Measurements from ENCODE around the gene RNF31.
A peak's percentile ranks its signal among the peaks of the same experiment; 100 is the strongest.
"Not testable (repeated sequence)": the region's sequence is repeated elsewhere in the genome, so short reads cannot be mapped to it uniquely, and the experiment has no call there.

Gene RNF31

DNA sequence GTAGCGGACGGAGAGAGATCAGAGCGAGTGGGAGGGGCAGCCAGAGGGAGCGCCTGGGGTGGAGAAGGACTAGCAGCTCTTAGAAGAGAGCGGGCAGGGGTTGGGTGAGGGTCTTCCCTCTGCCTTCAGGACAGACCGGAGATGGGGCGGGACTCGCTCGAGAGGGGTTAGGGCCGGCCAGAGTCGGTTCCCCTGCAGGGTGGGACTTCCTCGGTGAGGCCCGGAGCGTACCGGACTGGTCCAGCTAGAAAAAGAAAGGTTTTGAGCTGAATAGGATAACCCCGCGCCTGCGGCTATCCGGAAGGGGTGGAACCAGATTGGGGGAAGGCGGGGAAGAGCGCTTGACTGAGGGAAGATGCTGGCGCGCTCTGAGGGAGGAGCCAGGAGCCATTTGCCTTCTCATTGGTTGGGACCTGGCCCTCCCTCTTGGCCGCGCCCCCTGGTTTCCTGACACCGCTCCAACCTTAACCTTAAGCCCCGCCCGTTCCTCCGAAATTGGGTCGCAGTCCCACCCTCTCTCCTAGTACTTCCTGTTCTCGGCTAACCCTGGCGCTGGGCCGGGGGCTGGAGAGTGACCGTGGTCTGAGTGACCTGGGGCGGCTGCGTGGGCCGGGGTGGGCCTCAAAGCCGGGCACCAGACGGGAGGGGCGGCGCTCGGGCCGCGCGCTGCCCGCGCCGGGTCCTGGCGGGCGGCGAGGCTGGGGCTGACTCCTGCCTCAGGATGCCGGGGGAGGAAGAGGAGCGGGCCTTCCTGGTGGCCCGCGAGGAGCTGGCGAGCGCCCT is at the start of gene RNF31:
Gene RNF31, plus strand, starts transcription at position 521 of the 783 bp plus-strand sequence. Its CDS starts 201 bp downstream, at position 722.
- peak; percentile 89 to 94 for DNase-seq (ENCODE audit: low read depth in 2 of 2)

GRCh38 chr14:24098229-24098926 is 48.9 kb upstream of the RNF31 start:
- no peak for DNase-seq (ENCODE audit: low read depth in 2 of 2)

- no peak for DNase-seq (ENCODE audit: low read depth in 2 of 2)
Measured at GRCh38 chr14:24098927-24099813, 48.1 kb upstream of the RNF31 start.

DNA sequence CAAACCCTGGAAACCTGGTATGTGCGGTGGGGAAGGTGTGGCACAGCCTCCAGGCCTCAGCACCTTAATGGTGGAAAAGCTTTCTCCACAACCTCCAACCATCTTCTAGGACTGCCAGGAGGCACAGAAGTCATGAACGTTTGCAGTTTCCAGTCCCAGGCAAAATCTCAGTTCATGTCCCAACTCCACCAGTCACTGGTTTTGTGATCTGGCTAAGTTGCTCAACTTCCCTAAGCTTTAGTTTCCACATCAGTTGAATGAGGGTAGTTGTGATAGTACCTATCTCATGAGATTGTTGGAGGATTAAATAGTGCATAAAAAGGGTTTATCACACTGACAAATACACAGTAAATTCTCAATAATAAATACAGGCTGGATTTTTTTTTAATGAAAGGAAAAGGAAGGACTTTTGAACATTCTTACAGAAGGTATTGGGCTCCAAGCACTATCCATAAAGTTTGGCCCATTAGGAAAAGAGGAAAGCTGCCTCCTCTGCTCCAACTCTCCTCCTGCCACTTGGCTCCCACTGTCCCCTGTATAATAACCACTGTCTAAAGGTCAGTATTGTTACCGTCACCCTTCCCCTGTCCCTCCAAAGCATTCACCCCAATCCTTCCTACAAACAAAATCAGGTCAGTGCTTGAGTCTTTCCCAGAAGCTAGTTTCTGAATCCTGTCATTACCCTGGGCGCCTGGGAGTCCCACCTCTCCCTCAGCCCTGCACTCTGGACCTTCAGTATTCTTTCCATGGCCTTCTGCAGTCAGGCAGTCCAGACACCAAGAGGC is 46.9 kb upstream of the RNF31 start:
- DNase-seq (ENCODE audit: low read depth in 2 of 2): no peak

DNA sequence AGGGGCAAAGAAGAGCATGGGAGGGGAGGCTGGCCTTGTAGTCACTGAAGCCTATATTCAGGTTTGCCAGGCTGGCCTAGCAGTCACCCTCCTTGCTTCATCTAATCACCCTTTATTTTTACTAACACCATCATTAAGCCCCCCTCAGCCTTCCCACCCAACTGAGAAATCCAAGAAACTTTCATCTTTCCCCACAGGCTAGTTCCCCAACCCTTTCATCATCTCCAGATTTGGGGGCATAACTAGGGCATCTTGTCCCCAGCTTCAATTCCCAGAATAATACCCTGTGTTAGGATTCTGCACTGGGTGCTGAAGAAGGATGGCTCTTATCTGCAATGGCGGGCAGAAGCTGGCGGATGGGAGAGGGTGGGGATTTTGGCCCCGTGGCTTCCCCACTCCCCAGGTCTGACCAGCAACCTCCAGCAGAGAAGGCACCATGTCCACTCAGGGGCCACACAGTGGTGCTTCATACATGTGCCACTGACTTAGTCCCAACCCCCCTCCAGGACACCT is 46.3 kb upstream of the RNF31 start:
- DNase-seq (ENCODE audit: low read depth in 2 of 2): no peak

DNA sequence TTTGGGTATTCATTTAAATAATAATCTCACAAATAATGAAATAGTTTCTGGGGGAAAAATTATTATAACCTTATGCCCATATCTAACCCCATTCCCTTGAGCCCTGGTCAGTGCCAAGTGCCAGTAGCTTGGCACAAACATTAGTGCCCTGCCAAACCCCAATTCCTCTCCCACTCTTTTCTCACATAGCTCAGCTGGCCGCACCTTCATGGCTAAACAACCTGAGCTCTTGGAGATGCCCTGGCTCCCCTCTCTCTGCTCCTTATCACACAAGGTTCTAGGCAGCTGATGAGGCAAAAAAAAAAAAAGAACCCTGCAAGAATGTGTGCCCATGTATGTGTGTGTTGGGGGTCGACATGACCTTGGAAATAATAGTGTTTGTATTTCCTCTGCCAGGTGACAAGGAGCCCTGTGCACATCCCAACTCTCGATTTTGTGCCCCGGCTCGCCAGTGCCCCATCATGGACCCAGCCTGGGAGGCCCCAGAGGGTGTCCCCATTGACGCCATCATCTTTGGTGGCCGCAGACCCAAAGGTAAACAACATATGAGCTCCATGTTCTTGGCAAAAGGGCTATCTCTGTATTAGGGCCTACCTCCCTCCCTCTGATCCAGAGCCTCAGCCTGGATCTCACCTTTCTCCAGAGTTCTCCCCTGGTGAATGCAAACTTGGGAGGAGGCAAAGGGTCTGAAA is 44.8 kb upstream of the RNF31 start:
- no peak for DNase-seq (ENCODE audit: low read depth in 2 of 2)

DNA sequence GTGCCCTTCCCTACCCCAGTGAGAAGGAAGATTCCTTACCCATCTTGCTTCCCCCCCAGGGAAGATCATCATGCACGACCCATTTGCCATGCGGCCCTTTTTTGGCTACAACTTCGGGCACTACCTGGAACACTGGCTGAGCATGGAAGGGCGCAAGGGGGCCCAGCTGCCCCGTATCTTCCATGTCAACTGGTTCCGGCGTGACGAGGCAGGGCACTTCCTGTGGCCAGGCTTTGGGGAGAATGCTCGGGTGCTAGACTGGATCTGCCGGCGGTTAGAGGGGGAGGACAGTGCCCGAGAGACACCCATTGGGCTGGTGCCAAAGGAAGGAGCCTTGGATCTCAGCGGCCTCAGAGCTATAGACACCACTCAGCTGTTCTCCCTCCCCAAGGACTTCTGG is 43.8 kb upstream of the RNF31 start:
- no peak for DNase-seq (ENCODE audit: low read depth in 2 of 2)

DNA sequence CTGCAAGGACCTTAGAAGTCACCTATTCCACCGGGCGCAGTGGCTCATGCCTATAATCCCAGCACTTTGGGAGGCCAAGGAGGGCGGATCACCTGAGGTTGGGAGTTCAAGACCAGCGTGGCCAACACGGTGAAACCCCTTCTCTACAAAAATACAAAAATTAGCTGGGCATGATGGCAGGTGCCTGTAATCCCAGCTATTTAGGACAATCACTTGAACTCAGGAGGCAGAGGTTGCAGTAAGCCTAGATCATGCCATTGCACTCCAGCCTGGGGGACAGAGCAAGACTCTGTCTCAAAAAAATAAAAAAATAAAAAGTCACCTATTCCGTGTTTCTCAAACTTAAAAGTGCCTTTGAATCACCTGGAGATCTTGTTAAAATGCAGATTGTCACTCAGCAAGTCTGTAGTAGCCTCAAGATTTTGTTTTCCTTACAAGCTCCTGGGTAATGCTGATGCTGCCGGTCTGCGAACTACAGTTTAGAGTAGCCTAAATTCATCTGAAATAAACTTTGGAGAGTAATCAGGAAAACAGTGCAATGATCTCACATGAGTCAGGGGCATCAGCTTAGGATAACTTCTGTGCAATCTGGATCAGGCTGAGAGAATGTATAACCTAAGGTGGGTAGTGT is 41.6 kb upstream of the RNF31 start:
- DNase-seq (ENCODE audit: low read depth in 2 of 2): not testable (repeated sequence)

GRCh38 chr14:24106672-24107271 is 40.5 kb upstream of the RNF31 start:
- DNase-seq (ENCODE audit: low read depth in 2 of 2): no peak

- no peak for DNase-seq (ENCODE audit: low read depth in 2 of 2)
Measured at GRCh38 chr14:24108336-24108874, 38.9 kb upstream of the RNF31 start.

- no peak for DNase-seq (ENCODE audit: low read depth in 2 of 2)
Measured at GRCh38 chr14:24110060-24110459, 37.2 kb upstream of the RNF31 start.

- no peak for DNase-seq (ENCODE audit: low read depth in 2 of 2)
Measured at GRCh38 chr14:24110523-24110922, 36.8 kb upstream of the RNF31 start.

DNA sequence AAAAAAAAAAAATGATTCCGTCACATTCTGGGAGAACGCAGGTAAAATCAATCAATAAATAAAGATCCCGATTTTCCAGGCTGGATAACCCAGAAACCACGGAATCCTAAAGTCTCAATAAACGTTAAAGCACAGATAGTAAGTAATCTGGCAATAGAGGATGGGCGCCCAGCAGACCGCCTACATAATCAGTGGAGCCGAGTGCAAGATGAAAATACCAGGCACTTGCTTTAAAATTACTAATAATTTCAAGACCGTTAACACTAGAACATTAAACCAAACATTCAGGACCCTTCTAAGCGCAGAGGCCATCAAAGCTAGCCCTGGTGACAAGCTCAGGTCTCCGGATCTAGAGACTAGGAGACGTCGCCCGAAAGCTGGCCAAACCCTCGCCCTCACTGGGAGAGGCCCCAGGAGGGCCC is 33.9 kb upstream of the RNF31 start:
- DNase-seq (ENCODE audit: low read depth in 2 of 2): no peak

GRCh38 chr14:24113801-24114531 is 33.3 kb upstream of the RNF31 start:
- peak; percentile 42 to 58 for DNase-seq (ENCODE audit: low read depth in 2 of 2)

- DNase-seq (ENCODE audit: low read depth in 2 of 2): peak; percentile 92 to 94
Measured at GRCh38 chr14:24114532-24115421, 32.5 kb upstream of the RNF31 start, which contains the start of the genes DCAF11 and NRL. DCAF11 (plus strand) TSS chr14:24114777; CDS start chr14:24115595, 818 bp downstream. NRL (minus strand) TSS chr14:24114949; CDS start chr14:24082848, 32,101 bp downstream.

DNA sequence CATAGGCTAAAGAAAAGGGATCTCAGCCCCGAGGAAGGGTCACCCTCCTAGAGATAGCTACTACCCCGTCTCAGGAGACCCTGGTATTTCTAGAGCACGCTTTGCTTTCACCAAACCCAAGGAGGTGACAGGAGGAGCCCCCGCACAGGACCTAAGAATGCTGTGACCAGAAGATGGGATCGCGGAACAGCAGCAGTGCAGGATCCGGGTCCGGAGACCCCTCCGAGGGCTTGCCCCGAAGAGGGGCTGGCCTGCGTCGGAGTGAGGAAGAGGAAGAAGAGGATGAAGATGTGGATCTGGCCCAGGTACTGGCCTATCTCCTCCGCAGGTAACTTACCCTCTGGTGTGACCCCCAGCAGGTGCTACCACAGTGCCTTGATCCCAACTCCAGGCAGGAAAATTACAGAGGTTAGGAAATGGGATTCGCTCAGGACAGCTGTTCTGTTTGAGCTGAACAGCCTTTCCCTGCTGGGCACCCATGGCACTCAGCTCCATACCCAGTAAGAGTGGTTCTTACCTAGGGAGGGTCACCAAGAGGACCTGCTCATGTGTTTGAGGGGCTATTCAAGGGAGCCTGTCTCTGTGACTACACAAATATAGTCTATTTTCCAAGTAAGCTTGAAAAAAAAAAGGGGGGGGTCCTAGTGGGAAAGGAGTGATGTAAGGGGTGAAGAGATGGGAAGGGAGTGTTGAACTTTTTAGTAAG is 31.7 kb upstream of the RNF31 start:
- no peak for DNase-seq (ENCODE audit: low read depth in 2 of 2)

Data from stimulated activated CD8-positive, alpha-beta memory T cell treated with anti-CD3 and anti-CD28 coated beads, Interleukin-7, amount 100 ng/mL, for 1 hour (primary cell).